ENCODE results near the gene MATN4.
A peak's percentile ranks its signal among the peaks of the same experiment; 100 is the strongest.
"Not testable (repeated sequence)": the region's sequence is repeated elsewhere in the genome, so short reads cannot be mapped to it uniquely, and the experiment has no call there.

MATN4 gene

GRCh38 chr20:45308117-45308778, at the start of gene MATN4:
Gene MATN4, minus strand, starts transcription at chr20:45308299. Its CDS starts 2,717 bp downstream, at chr20:45305582.
- DNase-seq = no peak

- DNase-seq = peak; percentile 56
Observed at GRCh38 chr20:45355209-45356084, 47.3 kb upstream of the MATN4 start.

- DNase-seq = peak; percentile 58
Observed at GRCh38 chr20:45354423-45355208, 46.5 kb upstream of the MATN4 start.

GRCh38 chr20:45353746-45354145, 45.6 kb upstream of the MATN4 start:
- no peak for DNase-seq

GRCh38 chr20:45352729-45353128, 44.6 kb upstream of the MATN4 start:
- no peak for DNase-seq

- DNase-seq = not testable (repeated sequence)
Observed at GRCh38 chr20:45350795-45351194, 42.7 kb upstream of the MATN4 start.

GRCh38 chr20:45350217-45350616, 42.1 kb upstream of the MATN4 start:
- DNase-seq = no peak

- peak; percentile 64 for DNase-seq
Observed at GRCh38 chr20:45347936-45348778, 40.1 kb upstream of the MATN4 start, which contains the start of gene SDC4. Gene SDC4, minus strand, starts transcription at chr20:45348424. Its CDS starts 40 bp downstream, at chr20:45348384.

GRCh38 chr20:45347297-45347935, 39.3 kb upstream of the MATN4 start:
- no peak for DNase-seq

GRCh38 chr20:45346851-45347250, 38.8 kb upstream of the MATN4 start:
- no peak for DNase-seq

- DNase-seq = no peak
Observed at GRCh38 chr20:45346291-45346718, 38.2 kb upstream of the MATN4 start.

GRCh38 chr20:45345104-45345936, 37.2 kb upstream of the MATN4 start:
- DNase-seq = no peak

GRCh38 chr20:45344168-45344860, 36.2 kb upstream of the MATN4 start:
- peak; percentile 89 for DNase-seq

GRCh38 chr20:45343532-45344167, 35.6 kb upstream of the MATN4 start:
- DNase-seq = no peak

- no peak for DNase-seq
Observed at GRCh38 chr20:45342855-45343531, 34.9 kb upstream of the MATN4 start.

GRCh38 chr20:45341939-45342854, 34.1 kb upstream of the MATN4 start:
- no peak for DNase-seq

- no peak for DNase-seq
Observed at GRCh38 chr20:45341579-45341938, 33.5 kb upstream of the MATN4 start.

- no peak for DNase-seq
Observed at GRCh38 chr20:45340951-45341350, 32.9 kb upstream of the MATN4 start.

All from fibroblast of skin of right quadriceps (primary cell).